Superior temporal gyrus (tissue), 1 donor: ENCODE results near the gene CLEC2L.
"Not testable (repeated sequence)": the region's sequence is repeated elsewhere in the genome, so short reads cannot be mapped to it uniquely, and the experiment has no call there.

ENCODE experiments used
- DNase-seq: peaks from one replicate; pipeline ENCODE4 v3.0.0-alpha.2; 2016; ENCODE audit errors: extremely low spot score

CLEC2L gene

GRCh38 chr7:139523968-139524815 lies 707 bp downstream of the CLEC2L start:
- no peak for DNase-seq

GRCh38 chr7:139525239-139525638 lies 1.8 kb downstream of the CLEC2L start:
- DNase-seq: no peak

- no peak for DNase-seq
These were observed 2.3 kb downstream of the CLEC2L start for GRCh38 chr7:139525750-139526149.

GRCh38 chr7:139526578-139527544 lies 3.4 kb downstream of the CLEC2L start:
- DNase-seq: no peak

- no peak for DNase-seq
These were observed 7.6 kb downstream of the CLEC2L start for GRCh38 chr7:139531094-139531493.

GRCh38 chr7:139532636-139533155 lies 9.2 kb downstream of the CLEC2L start:
- DNase-seq: no peak

- no peak for DNase-seq
These were observed 10.6 kb downstream of the CLEC2L start for GRCh38 chr7:139534096-139534495.

- DNase-seq: no peak
These were observed 11.6 kb downstream of the CLEC2L start for GRCh38 chr7:139534966-139535651.

- no peak for DNase-seq
These were observed 12.7 kb downstream of the CLEC2L start for GRCh38 chr7:139536152-139536551.

- DNase-seq: no peak
These were observed 15.6 kb downstream of the CLEC2L start for GRCh38 chr7:139538881-139539635.

- no peak for DNase-seq
These were observed 16.7 kb downstream of the CLEC2L start for GRCh38 chr7:139540203-139540602.

- no peak for DNase-seq
These were observed 18.3 kb downstream of the CLEC2L start for GRCh38 chr7:139541600-139542307.

- DNase-seq: no peak
These were observed 19.0 kb downstream of the CLEC2L start for GRCh38 chr7:139542308-139543151.

- DNase-seq: no peak
These were observed 20.5 kb downstream of the CLEC2L start for GRCh38 chr7:139543801-139544603.

GRCh38 chr7:139544645-139545044 lies 21.2 kb downstream of the CLEC2L start:
- no peak for DNase-seq

GRCh38 chr7:139548302-139549028 lies 25.0 kb downstream of the CLEC2L start:
- no peak for DNase-seq

GRCh38 chr7:139553991-139554700 lies 30.7 kb downstream of the CLEC2L start:
- DNase-seq: not testable (repeated sequence)
